Heart left ventricle (tissue), 13 donors: ENCODE results near the gene ZNF197.

Experiments used
- POLR2A ChIP-seq, 2 donors: fragments of 450-650 bp; IDR thresholded peaks; one replicate each; pipeline ENCODE4 v1.6.1; 2017; ENCODE audit warnings: antibody characterized with exemption in 2 of 2, mild to moderate bottlenecking in 2 of 2, moderate library complexity in 2 of 2
- TF ChIP-seq, protein P1 (sequence below), 12 donors: fragments of 200-600 bp; sonication (generic) in 4 of 12; IDR thresholded peaks; one replicate each; pipeline versions ENCODE4 v1.5.0 to v1.8.0; 2018 to 2022; ENCODE audit warnings: antibody characterized with exemption in 12 of 12, mild to moderate bottlenecking in 5 of 12
- donor health status: ischemic (EF 13 %, LVEDD 7.1; RV severe dilation, severe dysfunction).
- donor health status: DM: no; HTN: yes; CAD: no.
- donor health status: DM: no; HTN: no; CAD: no.
- donor health status: ischemic (EF 25% LVEDD 6.9; RV normal size, moderate dysfunction).
- donor health status: ischemic (EF 25% LVEDD 5.7; RV mildly dilated, moderate dysfunction).
- donor health status: ischemic (EF 35%, LVEDD 5.7; RV mildly dilated, moderate dysfunction).
- donor health status: nonischemic (EF 11% LVEDD 7.7; RV severe dilation, severe dysfunction).
- donor health status: DM: yes; HTN: yes; CAD: no.
- donor health status: PGD.
- donor health status: ischemic (EF 29% LVEDD 5.4; RV normal size, mild dysfunction).
- donor health status: nonischemic (EF 23%, LVEDD 6.1; RV moderate dilation, normal function).

GRCh38 chr3:44642337-44642736 is 17.5 kb downstream of the ZNF197 start:
- TF ChIP-seq POLR2A (IDR thresholded peaks at IDR 0.05), result no peak
- TF ChIP-seq, protein P1, sequence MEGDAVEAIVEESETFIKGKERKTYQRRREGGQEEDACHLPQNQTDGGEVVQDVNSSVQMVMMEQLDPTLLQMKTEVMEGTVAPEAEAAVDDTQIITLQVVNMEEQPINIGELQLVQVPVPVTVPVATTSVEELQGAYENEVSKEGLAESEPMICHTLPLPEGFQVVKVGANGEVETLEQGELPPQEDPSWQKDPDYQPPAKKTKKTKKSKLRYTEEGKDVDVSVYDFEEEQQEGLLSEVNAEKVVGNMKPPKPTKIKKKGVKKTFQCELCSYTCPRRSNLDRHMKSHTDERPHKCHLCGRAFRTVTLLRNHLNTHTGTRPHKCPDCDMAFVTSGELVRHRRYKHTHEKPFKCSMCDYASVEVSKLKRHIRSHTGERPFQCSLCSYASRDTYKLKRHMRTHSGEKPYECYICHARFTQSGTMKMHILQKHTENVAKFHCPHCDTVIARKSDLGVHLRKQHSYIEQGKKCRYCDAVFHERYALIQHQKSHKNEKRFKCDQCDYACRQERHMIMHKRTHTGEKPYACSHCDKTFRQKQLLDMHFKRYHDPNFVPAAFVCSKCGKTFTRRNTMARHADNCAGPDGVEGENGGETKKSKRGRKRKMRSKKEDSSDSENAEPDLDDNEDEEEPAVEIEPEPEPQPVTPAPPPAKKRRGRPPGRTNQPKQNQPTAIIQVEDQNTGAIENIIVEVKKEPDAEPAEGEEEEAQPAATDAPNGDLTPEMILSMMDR (IDR thresholded peaks at IDR 0.05), result no peak
